ENCODE data around the gene C11orf97. TPM values are rescaled to one million over a fixed set of nuclear protein-coding genes. Genes with fewer than 3 reads are reported as not detected.
A peak's percentile ranks its signal among the peaks of the same experiment; 100 is the strongest.

Gene C11orf97
- total RNA-seq, 1 experiment from 2014 or later: not detected

DNA sequence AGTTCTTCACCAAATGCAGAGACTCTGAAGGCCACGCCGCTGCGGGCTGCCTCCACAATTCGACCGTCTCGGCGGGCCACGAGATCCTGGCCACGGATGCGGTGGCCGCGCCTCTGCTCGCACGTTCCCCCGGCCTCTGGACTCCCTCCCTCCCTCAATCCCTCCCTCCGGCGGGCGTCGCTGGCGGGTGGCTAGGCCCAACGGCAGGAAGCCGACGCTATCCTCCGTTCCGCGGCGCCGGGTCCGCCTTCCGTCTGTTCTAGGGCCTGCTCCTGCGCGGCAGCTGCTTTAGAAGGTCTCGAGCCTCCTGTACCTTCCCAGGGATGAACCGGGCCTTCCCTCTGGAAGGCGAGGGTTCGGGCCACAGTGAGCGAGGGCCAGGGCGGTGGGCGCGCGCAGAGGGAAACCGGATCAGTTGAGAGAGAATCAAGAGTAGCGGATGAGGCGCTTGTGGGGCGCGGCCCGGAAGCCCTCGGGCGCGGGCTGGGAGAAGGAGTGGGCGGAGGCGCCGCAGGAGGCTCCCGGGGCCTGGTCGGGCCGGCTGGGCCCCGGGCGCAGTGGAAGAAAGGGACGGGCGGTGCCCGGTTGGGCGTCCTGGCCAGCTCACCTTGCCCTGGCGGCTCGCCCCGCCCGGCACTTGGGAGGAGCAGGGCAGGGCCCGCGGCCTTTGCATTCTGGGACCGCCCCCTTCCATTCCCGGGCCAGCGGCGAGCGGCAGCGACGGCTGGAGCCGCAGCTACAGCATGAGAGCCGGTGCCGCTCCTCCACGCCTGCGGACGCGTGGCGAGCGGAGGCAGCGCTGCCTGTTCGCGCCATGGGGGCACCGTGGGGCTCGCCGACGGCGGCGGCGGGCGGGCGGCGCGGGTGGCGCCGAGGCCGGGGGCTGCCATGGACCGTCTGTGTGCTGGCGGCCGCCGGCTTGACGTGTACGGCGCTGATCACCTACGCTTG lies 31.7 kb downstream of the C11orf97 start, which contains the start of gene FUT4:
Gene FUT4, plus strand, starts transcription at position 227 of the 951 bp plus-strand sequence. Its CDS starts 213 bp downstream, at position 440.
- H2AFZ ChIP-seq (ENCODE audit: low read depth, low read length, poor library complexity, severe bottlenecking): peak within 1 kb of the TSS; percentile 22
- TF ChIP-seq, protein P1, sequence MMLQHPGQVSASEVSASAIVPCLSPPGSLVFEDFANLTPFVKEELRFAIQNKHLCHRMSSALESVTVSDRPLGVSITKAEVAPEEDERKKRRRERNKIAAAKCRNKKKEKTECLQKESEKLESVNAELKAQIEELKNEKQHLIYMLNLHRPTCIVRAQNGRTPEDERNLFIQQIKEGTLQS (IDR thresholded peaks at IDR 0.05): no peak
- TF ChIP-seq ZFX (IDR thresholded peaks at IDR 0.05) (peak; percentile 99), RAD21 (IDR thresholded peaks at IDR 0.05; ENCODE audit: low read depth) (no peak), ELF1 (IDR thresholded peaks at IDR 0.05; ENCODE audit: borderline replicate concordance, low read depth) (0 out of 2 replicates have a peak, but pooled peaks have one; percentile 8), CEBPB (IDR thresholded peaks at IDR 0.05; ENCODE audit: low read depth) (no peak; the same call in 1 of the 2 replicates), SP1 (IDR thresholded peaks at IDR 0.05; ENCODE audit: low read depth) (peak; percentile 57), TCF7L2 (IDR thresholded peaks at IDR 0.05; ENCODE audit: borderline replicate concordance, extremely low read depth, insufficient read depth, insufficient read length) (peak; percentile 40), ZNF274 (IDR thresholded peaks at IDR 0.05; ENCODE audit: low read depth, low read length) (no peak), EGR1 (IDR thresholded peaks at IDR 0.05; ENCODE audit: low read depth) (peak; percentile 97), FOSL1 (IDR thresholded peaks at IDR 0.05; ENCODE audit: low read depth) (no peak), YY1 (IDR thresholded peaks at IDR 0.05; ENCODE audit: extremely low read depth, insufficient replicate concordance, low read depth, low read length) (no peak), SIN3A (IDR thresholded peaks at IDR 0.05; ENCODE audit: low read depth) (peak; percentile 78), POLR2A (IDR thresholded peaks at IDR 0.05; ENCODE audit: borderline replicate concordance, extremely low read depth, insufficient read depth, insufficient read length) (peak; percentile 52), MAX (IDR thresholded peaks at IDR 0.05) (peak; percentile 74), CBX3 (IDR thresholded peaks at IDR 0.05; ENCODE audit: low read depth) (peak; percentile 76), SRF (IDR thresholded peaks at IDR 0.05; ENCODE audit: low read depth) (no peak), EZH2 (IDR thresholded peaks at IDR 0.05) (no peak), EZH2phosphoT487 (IDR thresholded peaks at IDR 0.05; ENCODE audit: borderline replicate concordance) (no peak), POLR2AphosphoS5 (IDR thresholded peaks at IDR 0.05; ENCODE audit: low read depth, low read length) (peak; percentile 81), ZBTB33 (IDR thresholded peaks at IDR 0.05; ENCODE audit: extremely low read depth, insufficient replicate concordance, low read length) (no peak)
- TF ChIP-seq, protein P2, sequence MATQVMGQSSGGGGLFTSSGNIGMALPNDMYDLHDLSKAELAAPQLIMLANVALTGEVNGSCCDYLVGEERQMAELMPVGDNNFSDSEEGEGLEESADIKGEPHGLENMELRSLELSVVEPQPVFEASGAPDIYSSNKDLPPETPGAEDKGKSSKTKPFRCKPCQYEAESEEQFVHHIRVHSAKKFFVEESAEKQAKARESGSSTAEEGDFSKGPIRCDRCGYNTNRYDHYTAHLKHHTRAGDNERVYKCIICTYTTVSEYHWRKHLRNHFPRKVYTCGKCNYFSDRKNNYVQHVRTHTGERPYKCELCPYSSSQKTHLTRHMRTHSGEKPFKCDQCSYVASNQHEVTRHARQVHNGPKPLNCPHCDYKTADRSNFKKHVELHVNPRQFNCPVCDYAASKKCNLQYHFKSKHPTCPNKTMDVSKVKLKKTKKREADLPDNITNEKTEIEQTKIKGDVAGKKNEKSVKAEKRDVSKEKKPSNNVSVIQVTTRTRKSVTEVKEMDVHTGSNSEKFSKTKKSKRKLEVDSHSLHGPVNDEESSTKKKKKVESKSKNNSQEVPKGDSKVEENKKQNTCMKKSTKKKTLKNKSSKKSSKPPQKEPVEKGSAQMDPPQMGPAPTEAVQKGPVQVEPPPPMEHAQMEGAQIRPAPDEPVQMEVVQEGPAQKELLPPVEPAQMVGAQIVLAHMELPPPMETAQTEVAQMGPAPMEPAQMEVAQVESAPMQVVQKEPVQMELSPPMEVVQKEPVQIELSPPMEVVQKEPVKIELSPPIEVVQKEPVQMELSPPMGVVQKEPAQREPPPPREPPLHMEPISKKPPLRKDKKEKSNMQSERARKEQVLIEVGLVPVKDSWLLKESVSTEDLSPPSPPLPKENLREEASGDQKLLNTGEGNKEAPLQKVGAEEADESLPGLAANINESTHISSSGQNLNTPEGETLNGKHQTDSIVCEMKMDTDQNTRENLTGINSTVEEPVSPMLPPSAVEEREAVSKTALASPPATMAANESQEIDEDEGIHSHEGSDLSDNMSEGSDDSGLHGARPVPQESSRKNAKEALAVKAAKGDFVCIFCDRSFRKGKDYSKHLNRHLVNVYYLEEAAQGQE (IDR thresholded peaks at IDR 0.05; ENCODE audit: low read depth): no peak

More for the DNA sequence above, 31.7 kb downstream of the C11orf97 start, which contains the start of gene FUT4:
- Histone ChIP-seq H3K4me1 (ENCODE audit: control insufficient read depth in 1 of 2, insufficient read depth in 2 of 2, low read length in 2 of 2) (peaks cover 8 to 20% of the 10 kb centered on the region in 2 experiments; a peak in 3 of 4 replicates), H3K9ac (ENCODE audit: low read length) (peak within 1 kb of the TSS; percentile 75), H3K36me3 (ENCODE audit: control insufficient read depth in 1 of 2, insufficient read depth in 2 of 2, low read length in 2 of 2) (no peaks in the 10 kb centered on the region), H3K79me2 (ENCODE audit: insufficient read depth, low read length) (peaks cover 9% of the 10 kb centered on the region; the same call in 1 of the 2 replicates), H3K27me3 (ENCODE audit: insufficient read depth, low read length) (no peaks in the 10 kb centered on the region), H3K9me3 (ENCODE audit: control insufficient read depth in 1 of 2, insufficient read depth in 1 of 2, low read depth in 1 of 2, low read length in 2 of 2) (no peaks in the 10 kb centered on the region), H3K4me3 (replicated peaks in 1 of 2; ENCODE audit: low read depth in 1 of 2, low read length in 2 of 2) (peak within 1 kb of the TSS; percentile 57 to 66), H4K20me1 (ENCODE audit: insufficient read depth) (no peaks in the 10 kb centered on the region), H3K9me2 (ENCODE audit: insufficient read depth) (no peaks in the 10 kb centered on the region), H3K27ac (ENCODE audit: low read depth, low read length) (peak within 1 kb of the TSS; percentile 94), H3K4me2 (ENCODE audit: low read length) (peak within 1 kb of the TSS; percentile 71)
- BruUV-seq (replicated peaks): no TSS peak
- ATAC-seq (peak; percentile 94), DNase-seq (ENCODE audit: low read depth, low spot score) (peak; percentile 82)
- intact Hi-C loops (cut with micrococcal nuclease): no loop called here
- POLR2A ChIA-PET: interaction anchor here (0.6 to 1.3 kb wide), 6 partner anchors 11 to 802 kb away, joined by 3 to 4 read pairs (median 4); partner anchors contain the start of genes C11orf54 and TAF1D
- CTCF ChIA-PET: interaction anchor here (1.3 kb wide), 1 partner anchor 40 kb away, joined by 3 read pairs; no protein-coding TSS in a partner anchor
- RAD21 ChIA-PET (ENCODE audit: low non-redundant PET in 1 of 2, low total read pairs in 2 of 2, uncharacterized antibody in 2 of 2, unreplicated experiment in 2 of 2): interaction anchor here in 1 of 2 experiments (0.9 kb wide), 1 partner anchor 22 kb away, joined by 3 read pairs; no protein-coding TSS in a partner anchor

Data from HCT116 (cell line).